Hematopoietic multipotent progenitor cell treated with erythropoietin and hydrocortisone succinate and interleukin-3 and kit ligand, for 4 days (in vitro differentiated cells): ENCODE data around the gene DAB2IP.
"Not testable (repeated sequence)": the region's sequence is repeated elsewhere in the genome, so short reads cannot be mapped to it uniquely, and the experiment has no call there.

ENCODE experiments used
- DNase-seq: peaks from one replicate; pipeline ENCODE4 v3.0.0-alpha.2; 2015

DAB2IP gene

GRCh38 chr9:121651295-121652020 lies at the start of gene DAB2IP:
Gene DAB2IP, plus strand, starts transcription at chr9:121651634. Its CDS starts 142 bp downstream, at chr9:121651776.
- no peak for DNase-seq

GRCh38 chr9:121603028-121603427 lies 48.4 kb upstream of the DAB2IP start:
- no peak for DNase-seq

- peak; percentile 45 for DNase-seq
Observed at GRCh38 chr9:121604242-121604641, 47.2 kb upstream of the DAB2IP start.

- DNase-seq = no peak
Observed at GRCh38 chr9:121604654-121605053, 46.8 kb upstream of the DAB2IP start.

GRCh38 chr9:121607434-121608167 lies 43.8 kb upstream of the DAB2IP start:
- no peak for DNase-seq

- DNase-seq = no peak
Observed at GRCh38 chr9:121608168-121608853, 43.1 kb upstream of the DAB2IP start.

- no peak for DNase-seq
Observed at GRCh38 chr9:121609822-121610637, 41.4 kb upstream of the DAB2IP start.

- DNase-seq = no peak
Observed at GRCh38 chr9:121610638-121610953, 40.8 kb upstream of the DAB2IP start.

GRCh38 chr9:121612511-121612998 lies 38.9 kb upstream of the DAB2IP start:
- peak; percentile 31 for DNase-seq

GRCh38 chr9:121613009-121613752 lies 38.3 kb upstream of the DAB2IP start:
- DNase-seq = peak; percentile 63

- no peak for DNase-seq
Observed at GRCh38 chr9:121616123-121616755, 35.2 kb upstream of the DAB2IP start.

GRCh38 chr9:121618504-121618903 lies 32.9 kb upstream of the DAB2IP start:
- DNase-seq = no peak

GRCh38 chr9:121618910-121619309 lies 32.5 kb upstream of the DAB2IP start:
- not testable (repeated sequence) for DNase-seq

- DNase-seq = no peak
Observed at GRCh38 chr9:121619545-121620324, 31.7 kb upstream of the DAB2IP start.

GRCh38 chr9:121620325-121620673 lies 31.1 kb upstream of the DAB2IP start:
- DNase-seq = no peak

GRCh38 chr9:121620777-121621449 lies 30.5 kb upstream of the DAB2IP start:
- peak; percentile 74 for DNase-seq

GRCh38 chr9:121622387-121623203 lies 28.8 kb upstream of the DAB2IP start:
- no peak for DNase-seq

GRCh38 chr9:121623430-121623829 lies 28.0 kb upstream of the DAB2IP start:
- not testable (repeated sequence) for DNase-seq

- DNase-seq = no peak
Observed at GRCh38 chr9:121625590-121625989, 25.8 kb upstream of the DAB2IP start.
